ENCODE results near the gene SHC2. TPM values are rescaled to one million over a fixed set of nuclear protein-coding genes. Genes with fewer than 3 reads are reported as not detected.

The SHC2 gene
- total RNA-seq, 1 donor from 2014 or later, result 47.8 TPM

GRCh38 chr19:494171-495080 lies 33.6 kb upstream of the SHC2 start:
- Mint-ChIP-seq H3K4me3 (ENCODE audit: unreplicated experiment) (no peak overlapping the region), H3K27ac (ENCODE audit: unreplicated experiment) (no peak overlapping the region), H3K36me3 (ENCODE audit: low read depth) (peaks cover 2% of the 10 kb centered on the region), H3K4me1 (ENCODE audit: low read depth) (peaks cover 17% of the 10 kb centered on the region), H3K9me3 (ENCODE audit: low read depth) (no peaks in the 10 kb centered on the region), H3K27me3 (ENCODE audit: low read depth) (peaks cover 13% of the 10 kb centered on the region)
- no peak for DNase-seq (ENCODE audit: low spot score)
- no peak for TF ChIP-seq CTCF (IDR thresholded peaks at IDR 0.05)

DNA sequence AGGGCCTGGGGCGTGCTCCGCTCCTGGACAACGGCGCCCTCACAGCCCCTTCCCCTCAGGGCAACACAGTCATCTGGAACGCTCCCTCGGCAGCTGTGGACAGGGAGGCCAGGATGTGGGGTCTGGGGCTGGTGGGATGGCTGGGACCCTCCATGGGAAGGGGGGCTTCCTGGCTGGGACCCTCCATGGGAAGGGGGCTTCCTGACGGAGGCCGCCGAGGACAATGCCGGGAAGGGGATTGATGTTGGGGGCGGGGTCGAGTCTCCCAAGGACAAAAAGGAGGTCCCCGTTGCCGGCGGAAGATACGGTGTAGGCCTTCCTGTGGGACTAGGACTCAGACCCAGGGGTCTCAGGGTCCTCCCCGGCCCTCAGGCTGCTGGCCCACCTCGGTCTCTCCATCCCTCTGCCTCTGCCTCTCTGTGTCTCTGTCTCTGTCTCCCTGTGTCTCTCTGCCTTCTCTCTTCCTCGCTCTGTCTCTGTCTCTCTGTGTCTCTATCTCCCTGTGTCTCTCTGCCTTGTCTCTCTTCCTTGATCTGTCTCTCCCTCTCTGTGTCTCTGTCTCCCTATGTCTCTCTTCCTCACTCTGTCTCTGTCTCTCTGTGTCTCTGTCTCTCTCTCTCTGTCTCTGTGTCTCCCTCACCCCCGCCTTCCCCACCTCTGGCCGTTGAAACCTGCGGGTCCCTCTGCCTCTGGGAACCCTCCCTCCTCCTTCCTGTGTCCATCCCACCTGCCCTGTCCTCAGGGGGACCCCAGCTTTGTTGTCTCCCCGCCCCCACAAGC lies 32.7 kb upstream of the SHC2 start:
- DNase-seq (ENCODE audit: low spot score), result no peak
- TF ChIP-seq CTCF (IDR thresholded peaks at IDR 0.05), result no peak
- no peak overlapping the region for H3K4me3 Mint-ChIP-seq (ENCODE audit: unreplicated experiment)
- H3K27me3 Mint-ChIP-seq (ENCODE audit: low read depth), result peaks cover 8% of the 10 kb centered on the region
- no peaks in the 10 kb centered on the region for H3K9me3 Mint-ChIP-seq (ENCODE audit: low read depth)
- no peak overlapping the region for H3K27ac Mint-ChIP-seq (ENCODE audit: unreplicated experiment)
- peaks cover 18% of the 10 kb centered on the region for H3K4me1 Mint-ChIP-seq (ENCODE audit: low read depth)
- H3K36me3 Mint-ChIP-seq (ENCODE audit: low read depth), result no peaks in the 10 kb centered on the region

GRCh38 chr19:492091-492531 lies 31.3 kb upstream of the SHC2 start:
- no peak for DNase-seq (ENCODE audit: low spot score)
- peaks cover 2% of the 10 kb centered on the region for H3K27me3 Mint-ChIP-seq (ENCODE audit: low read depth)
- H3K9me3 Mint-ChIP-seq (ENCODE audit: low read depth), result no peaks in the 10 kb centered on the region
- H3K36me3 Mint-ChIP-seq (ENCODE audit: low read depth), result no peaks in the 10 kb centered on the region
- TF ChIP-seq CTCF (IDR thresholded peaks at IDR 0.05), result no peak
- H3K4me3 Mint-ChIP-seq (ENCODE audit: unreplicated experiment), result no peak overlapping the region
- H3K4me1 Mint-ChIP-seq (ENCODE audit: low read depth), result peaks cover 22% of the 10 kb centered on the region
- H3K27ac Mint-ChIP-seq (ENCODE audit: unreplicated experiment), result no peak overlapping the region

DNA sequence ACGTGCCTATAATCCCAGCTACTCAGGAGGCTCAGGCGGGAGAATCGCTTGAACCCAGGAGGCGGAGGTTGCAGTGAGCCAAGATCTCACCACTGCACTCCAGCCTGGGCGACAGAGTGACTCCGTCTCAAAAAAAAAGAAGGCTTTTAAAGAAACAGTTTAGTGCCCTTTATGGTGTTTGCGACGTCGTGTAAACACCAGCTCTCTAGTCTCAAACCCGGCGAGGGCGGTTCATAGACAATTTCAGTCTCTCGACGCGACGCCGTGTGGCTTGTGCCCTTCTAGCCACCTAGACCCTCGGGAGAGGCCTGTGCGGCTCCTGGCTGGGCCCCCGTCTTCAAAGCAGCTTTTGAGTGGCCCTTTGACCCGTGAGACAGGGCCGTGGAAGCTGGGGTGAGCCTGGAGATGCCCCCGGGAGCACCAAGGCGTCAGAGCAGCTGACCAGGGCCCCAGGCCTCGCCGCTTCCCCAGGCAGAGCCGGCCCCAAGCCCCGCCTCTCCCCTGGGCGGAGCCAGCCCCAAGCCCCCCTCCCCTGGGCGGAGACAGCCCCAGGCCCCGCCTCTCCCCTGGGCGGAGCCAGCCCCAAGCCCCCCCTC lies 30.4 kb upstream of the SHC2 start:
- Mint-ChIP-seq H3K9me3 (ENCODE audit: low read depth) (no peaks in the 10 kb centered on the region), H3K36me3 (ENCODE audit: low read depth) (no peaks in the 10 kb centered on the region), H3K27ac (ENCODE audit: unreplicated experiment) (no peak overlapping the region), H3K4me1 (ENCODE audit: low read depth) (peaks cover 23% of the 10 kb centered on the region), H3K27me3 (ENCODE audit: low read depth) (peaks cover 2% of the 10 kb centered on the region), H3K4me3 (ENCODE audit: unreplicated experiment) (no peak overlapping the region)
- DNase-seq (ENCODE audit: low spot score), result no peak
- TF ChIP-seq CTCF (IDR thresholded peaks at IDR 0.05), result no peak
